ENCODE measurements around the gene MSI2.

Gene MSI2

DNA sequence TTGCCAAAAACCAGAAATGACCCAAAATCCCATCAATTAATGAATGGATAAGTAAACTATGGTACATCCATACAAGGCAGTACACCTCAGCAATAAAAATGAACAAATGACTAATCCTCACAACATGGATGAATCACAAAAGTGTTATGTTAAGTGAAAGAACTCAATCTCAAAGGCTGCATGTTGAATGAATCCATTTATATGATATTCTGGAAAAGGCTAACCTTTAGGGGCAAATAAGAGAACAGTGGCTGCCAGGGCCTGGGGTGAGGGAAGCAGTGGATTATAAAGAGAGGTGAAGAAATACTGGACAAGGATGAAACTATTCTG lies 46.1 kb upstream of the MSI2 start:
- no peak overlapping the region for H3K9ac ChIP-seq (ENCODE audit: low read length)
- H3K27ac ChIP-seq (ENCODE audit: low read depth, low read length), result no peak overlapping the region
- H3K4me2 ChIP-seq (ENCODE audit: low read depth, low read length, poor library complexity, severe bottlenecking), result no peak overlapping the region
- no peaks in the 10 kb centered on the region for H3F3A ChIP-seq (ENCODE audit: insufficient read depth)
- H3K79me2 ChIP-seq (ENCODE audit: insufficient read depth, low read length), result no peaks in the 10 kb centered on the region
- H3K9me2 ChIP-seq (replicated peaks; ENCODE audit: insufficient read depth, low read length), result no peaks in the 10 kb centered on the region
- TF ChIP-seq, protein P1, sequence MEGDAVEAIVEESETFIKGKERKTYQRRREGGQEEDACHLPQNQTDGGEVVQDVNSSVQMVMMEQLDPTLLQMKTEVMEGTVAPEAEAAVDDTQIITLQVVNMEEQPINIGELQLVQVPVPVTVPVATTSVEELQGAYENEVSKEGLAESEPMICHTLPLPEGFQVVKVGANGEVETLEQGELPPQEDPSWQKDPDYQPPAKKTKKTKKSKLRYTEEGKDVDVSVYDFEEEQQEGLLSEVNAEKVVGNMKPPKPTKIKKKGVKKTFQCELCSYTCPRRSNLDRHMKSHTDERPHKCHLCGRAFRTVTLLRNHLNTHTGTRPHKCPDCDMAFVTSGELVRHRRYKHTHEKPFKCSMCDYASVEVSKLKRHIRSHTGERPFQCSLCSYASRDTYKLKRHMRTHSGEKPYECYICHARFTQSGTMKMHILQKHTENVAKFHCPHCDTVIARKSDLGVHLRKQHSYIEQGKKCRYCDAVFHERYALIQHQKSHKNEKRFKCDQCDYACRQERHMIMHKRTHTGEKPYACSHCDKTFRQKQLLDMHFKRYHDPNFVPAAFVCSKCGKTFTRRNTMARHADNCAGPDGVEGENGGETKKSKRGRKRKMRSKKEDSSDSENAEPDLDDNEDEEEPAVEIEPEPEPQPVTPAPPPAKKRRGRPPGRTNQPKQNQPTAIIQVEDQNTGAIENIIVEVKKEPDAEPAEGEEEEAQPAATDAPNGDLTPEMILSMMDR (IDR thresholded peaks at IDR 0.05; ENCODE audit: insufficient read depth, low read length, poor library complexity, severe bottlenecking), result no peak
- no peak for TF ChIP-seq EZH2phosphoT487 (conservative IDR thresholded peaks at IDR 0.05; ENCODE audit: low read length)
- peaks cover 8% of the 10 kb centered on the region; the same call in 1 of the 2 replicates for H3K9me3 ChIP-seq (ENCODE audit: insufficient read depth, low read length)
- H4K20me1 ChIP-seq (ENCODE audit: low read depth, low read length), result no peaks in the 10 kb centered on the region
- no peak overlapping the region for H2AFZ ChIP-seq (ENCODE audit: low read depth, low read length, severe bottlenecking)
- H3K36me3 ChIP-seq (ENCODE audit: low read length), result no peaks in the 10 kb centered on the region
- H3K27me3 ChIP-seq (ENCODE audit: low read length), result no peaks in the 10 kb centered on the region
- H3K4me3 ChIP-seq (ENCODE audit: insufficient read depth, low read length, poor library complexity, severe bottlenecking), result no peak overlapping the region

DNA sequence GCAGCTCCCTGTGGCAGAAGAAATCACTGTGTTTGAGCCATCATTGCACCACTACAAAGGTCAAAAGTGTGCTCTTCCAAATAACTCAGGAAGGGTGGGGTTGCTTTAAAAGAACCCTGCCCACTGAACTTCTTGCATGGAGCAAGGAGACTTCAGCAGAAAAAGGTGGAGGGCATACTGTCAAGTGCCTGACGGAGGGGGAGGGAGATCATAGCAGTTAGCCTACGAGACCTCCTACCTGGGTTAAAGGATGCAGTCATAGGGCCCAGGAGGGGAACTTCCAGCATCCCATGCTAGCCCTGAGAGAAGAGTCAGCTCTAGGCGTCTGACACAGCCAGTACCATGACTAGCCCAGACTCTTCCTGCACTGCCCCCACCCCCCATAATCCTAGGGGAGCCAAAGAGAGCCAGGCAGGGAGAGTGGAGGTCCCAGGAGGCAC lies 45.3 kb upstream of the MSI2 start:
- no peaks in the 10 kb centered on the region for H3K79me2 ChIP-seq (ENCODE audit: insufficient read depth, low read length)
- peaks cover 8% of the 10 kb centered on the region; the same call in 1 of the 2 replicates for H3K9me3 ChIP-seq (ENCODE audit: insufficient read depth, low read length)
- H3F3A ChIP-seq (ENCODE audit: insufficient read depth), result no peaks in the 10 kb centered on the region
- no peak overlapping the region for H2AFZ ChIP-seq (ENCODE audit: low read depth, low read length, severe bottlenecking)
- no peaks in the 10 kb centered on the region for H3K9me2 ChIP-seq (replicated peaks; ENCODE audit: insufficient read depth, low read length)
- TF ChIP-seq, protein P1 (IDR thresholded peaks at IDR 0.05; ENCODE audit: insufficient read depth, low read length, poor library complexity, severe bottlenecking), result no peak
- TF ChIP-seq EZH2phosphoT487 (conservative IDR thresholded peaks at IDR 0.05; ENCODE audit: low read length), result no peak
- no peak overlapping the region for H3K4me3 ChIP-seq (ENCODE audit: insufficient read depth, low read length, poor library complexity, severe bottlenecking)
- H3K4me2 ChIP-seq (ENCODE audit: low read depth, low read length, poor library complexity, severe bottlenecking), result no peak overlapping the region
- H3K27me3 ChIP-seq (ENCODE audit: low read length), result no peaks in the 10 kb centered on the region
- H4K20me1 ChIP-seq (ENCODE audit: low read depth, low read length), result no peaks in the 10 kb centered on the region
- H3K27ac ChIP-seq (ENCODE audit: low read depth, low read length), result no peak overlapping the region
- H3K9ac ChIP-seq (ENCODE audit: low read length), result no peak overlapping the region
- no peaks in the 10 kb centered on the region for H3K36me3 ChIP-seq (ENCODE audit: low read length)

DNA sequence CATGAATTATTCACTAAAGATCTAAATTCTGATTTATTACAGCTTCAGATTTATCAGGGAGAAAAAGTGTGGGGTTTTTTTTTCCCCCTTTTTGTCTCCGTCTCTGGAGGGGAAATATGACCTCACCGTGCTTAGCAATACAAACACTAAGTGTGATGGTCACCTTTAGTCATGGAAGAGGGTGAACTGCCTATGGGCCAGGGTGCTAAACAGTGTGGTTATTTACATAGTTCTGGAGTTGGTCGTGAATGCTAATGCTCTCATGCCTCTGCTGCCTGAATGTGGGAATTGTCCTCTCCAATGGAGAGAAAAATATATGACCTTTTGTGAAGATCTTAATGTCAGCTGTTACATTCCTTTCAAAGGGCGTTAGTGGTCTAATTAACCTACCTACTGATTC lies 44.8 kb upstream of the MSI2 start:
- H3K9me3 ChIP-seq (ENCODE audit: insufficient read depth, low read length), result peaks cover 8% of the 10 kb centered on the region; the same call in 1 of the 2 replicates
- no peak overlapping the region for H3K4me3 ChIP-seq (ENCODE audit: insufficient read depth, low read length, poor library complexity, severe bottlenecking)
- H3K79me2 ChIP-seq (ENCODE audit: insufficient read depth, low read length), result no peaks in the 10 kb centered on the region
- H3K4me2 ChIP-seq (ENCODE audit: low read depth, low read length, poor library complexity, severe bottlenecking), result no peak overlapping the region
- H3K9ac ChIP-seq (ENCODE audit: low read length), result no peak overlapping the region
- no peaks in the 10 kb centered on the region for H3K27me3 ChIP-seq (ENCODE audit: low read length)
- no peaks in the 10 kb centered on the region for H3K36me3 ChIP-seq (ENCODE audit: low read length)
- H3K27ac ChIP-seq (ENCODE audit: low read depth, low read length), result no peak overlapping the region
- no peaks in the 10 kb centered on the region for H3K9me2 ChIP-seq (replicated peaks; ENCODE audit: insufficient read depth, low read length)
- H2AFZ ChIP-seq (ENCODE audit: low read depth, low read length, severe bottlenecking), result no peak overlapping the region
- TF ChIP-seq, protein P1 (IDR thresholded peaks at IDR 0.05; ENCODE audit: insufficient read depth, low read length, poor library complexity, severe bottlenecking), result no peak
- TF ChIP-seq EZH2phosphoT487 (conservative IDR thresholded peaks at IDR 0.05; ENCODE audit: low read length), result no peak
- no peaks in the 10 kb centered on the region for H4K20me1 ChIP-seq (ENCODE audit: low read depth, low read length)
- H3F3A ChIP-seq (ENCODE audit: insufficient read depth), result no peaks in the 10 kb centered on the region

Data from SU-DHL-6 (cell line).